ENCODE results near the gene RDH5.

DNA sequence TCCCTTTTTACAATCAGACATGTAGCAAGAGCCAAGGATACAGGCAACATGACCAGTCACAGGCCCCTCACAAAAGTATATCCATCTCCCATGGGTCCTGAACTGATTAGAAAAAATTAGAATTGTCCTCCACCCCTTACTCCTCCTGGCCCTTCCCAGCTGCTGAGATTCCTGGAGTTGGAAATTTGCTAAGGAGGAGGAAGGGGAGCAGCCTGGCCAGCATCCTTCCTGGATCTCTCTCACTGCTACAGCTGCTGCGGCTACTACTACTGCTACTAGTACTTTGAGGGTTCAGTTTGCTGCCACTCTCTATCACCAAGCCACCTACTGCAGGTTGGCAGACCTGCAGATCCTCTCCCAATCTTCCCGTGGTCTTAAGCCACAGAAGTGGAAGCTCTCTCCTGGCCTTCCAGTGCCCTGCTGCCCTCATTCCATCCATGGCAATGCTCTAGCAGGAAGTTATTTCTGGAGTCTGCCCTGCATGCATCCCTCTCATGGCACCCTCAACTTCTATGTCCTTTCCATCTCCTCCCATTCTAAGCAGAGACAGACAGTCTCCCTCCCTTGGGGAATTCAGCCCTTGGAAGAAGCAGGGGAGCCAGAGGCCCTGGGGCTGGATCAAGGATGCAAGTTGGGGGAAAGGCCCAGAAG, 13.5 kb upstream of the RDH5 start:
- TF ChIP-seq, protein P1, sequence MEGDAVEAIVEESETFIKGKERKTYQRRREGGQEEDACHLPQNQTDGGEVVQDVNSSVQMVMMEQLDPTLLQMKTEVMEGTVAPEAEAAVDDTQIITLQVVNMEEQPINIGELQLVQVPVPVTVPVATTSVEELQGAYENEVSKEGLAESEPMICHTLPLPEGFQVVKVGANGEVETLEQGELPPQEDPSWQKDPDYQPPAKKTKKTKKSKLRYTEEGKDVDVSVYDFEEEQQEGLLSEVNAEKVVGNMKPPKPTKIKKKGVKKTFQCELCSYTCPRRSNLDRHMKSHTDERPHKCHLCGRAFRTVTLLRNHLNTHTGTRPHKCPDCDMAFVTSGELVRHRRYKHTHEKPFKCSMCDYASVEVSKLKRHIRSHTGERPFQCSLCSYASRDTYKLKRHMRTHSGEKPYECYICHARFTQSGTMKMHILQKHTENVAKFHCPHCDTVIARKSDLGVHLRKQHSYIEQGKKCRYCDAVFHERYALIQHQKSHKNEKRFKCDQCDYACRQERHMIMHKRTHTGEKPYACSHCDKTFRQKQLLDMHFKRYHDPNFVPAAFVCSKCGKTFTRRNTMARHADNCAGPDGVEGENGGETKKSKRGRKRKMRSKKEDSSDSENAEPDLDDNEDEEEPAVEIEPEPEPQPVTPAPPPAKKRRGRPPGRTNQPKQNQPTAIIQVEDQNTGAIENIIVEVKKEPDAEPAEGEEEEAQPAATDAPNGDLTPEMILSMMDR (IDR thresholded peaks at IDR 0.05; ENCODE audit: poor library complexity, severe bottlenecking) = no peak
- TF ChIP-seq EZH2 (IDR thresholded peaks at IDR 0.05; ENCODE audit: borderline replicate concordance, insufficient read depth, low read length, poor library complexity, severe bottlenecking) = no peak
- no peak for TF ChIP-seq POLR2AphosphoS5 (IDR thresholded peaks at IDR 0.05)
- TF ChIP-seq, protein P2, sequence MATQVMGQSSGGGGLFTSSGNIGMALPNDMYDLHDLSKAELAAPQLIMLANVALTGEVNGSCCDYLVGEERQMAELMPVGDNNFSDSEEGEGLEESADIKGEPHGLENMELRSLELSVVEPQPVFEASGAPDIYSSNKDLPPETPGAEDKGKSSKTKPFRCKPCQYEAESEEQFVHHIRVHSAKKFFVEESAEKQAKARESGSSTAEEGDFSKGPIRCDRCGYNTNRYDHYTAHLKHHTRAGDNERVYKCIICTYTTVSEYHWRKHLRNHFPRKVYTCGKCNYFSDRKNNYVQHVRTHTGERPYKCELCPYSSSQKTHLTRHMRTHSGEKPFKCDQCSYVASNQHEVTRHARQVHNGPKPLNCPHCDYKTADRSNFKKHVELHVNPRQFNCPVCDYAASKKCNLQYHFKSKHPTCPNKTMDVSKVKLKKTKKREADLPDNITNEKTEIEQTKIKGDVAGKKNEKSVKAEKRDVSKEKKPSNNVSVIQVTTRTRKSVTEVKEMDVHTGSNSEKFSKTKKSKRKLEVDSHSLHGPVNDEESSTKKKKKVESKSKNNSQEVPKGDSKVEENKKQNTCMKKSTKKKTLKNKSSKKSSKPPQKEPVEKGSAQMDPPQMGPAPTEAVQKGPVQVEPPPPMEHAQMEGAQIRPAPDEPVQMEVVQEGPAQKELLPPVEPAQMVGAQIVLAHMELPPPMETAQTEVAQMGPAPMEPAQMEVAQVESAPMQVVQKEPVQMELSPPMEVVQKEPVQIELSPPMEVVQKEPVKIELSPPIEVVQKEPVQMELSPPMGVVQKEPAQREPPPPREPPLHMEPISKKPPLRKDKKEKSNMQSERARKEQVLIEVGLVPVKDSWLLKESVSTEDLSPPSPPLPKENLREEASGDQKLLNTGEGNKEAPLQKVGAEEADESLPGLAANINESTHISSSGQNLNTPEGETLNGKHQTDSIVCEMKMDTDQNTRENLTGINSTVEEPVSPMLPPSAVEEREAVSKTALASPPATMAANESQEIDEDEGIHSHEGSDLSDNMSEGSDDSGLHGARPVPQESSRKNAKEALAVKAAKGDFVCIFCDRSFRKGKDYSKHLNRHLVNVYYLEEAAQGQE (IDR thresholded peaks at IDR 0.05; ENCODE audit: borderline replicate concordance) = no peak
- no peak for TF ChIP-seq TAF1 (IDR thresholded peaks at IDR 0.05; ENCODE audit: low read depth)
- no peak for TF ChIP-seq EP300 (conservative IDR thresholded peaks at IDR 0.05; ENCODE audit: poor library complexity, severe bottlenecking)
- no peak for TF ChIP-seq MXI1 (conservative IDR thresholded peaks at IDR 0.05; ENCODE audit: poor library complexity, severe bottlenecking)

Data from neural cell (in vitro differentiated cells).